Measurements from ENCODE around the gene ATRNL1. TPM values are rescaled to one million over a fixed set of nuclear protein-coding genes. Genes with fewer than 3 reads are reported as not detected.

ATRNL1 gene
- total and polyA plus RNA-seq, 2 experiments from 2014 or later = 4.8 to 29.7 TPM

DNA sequence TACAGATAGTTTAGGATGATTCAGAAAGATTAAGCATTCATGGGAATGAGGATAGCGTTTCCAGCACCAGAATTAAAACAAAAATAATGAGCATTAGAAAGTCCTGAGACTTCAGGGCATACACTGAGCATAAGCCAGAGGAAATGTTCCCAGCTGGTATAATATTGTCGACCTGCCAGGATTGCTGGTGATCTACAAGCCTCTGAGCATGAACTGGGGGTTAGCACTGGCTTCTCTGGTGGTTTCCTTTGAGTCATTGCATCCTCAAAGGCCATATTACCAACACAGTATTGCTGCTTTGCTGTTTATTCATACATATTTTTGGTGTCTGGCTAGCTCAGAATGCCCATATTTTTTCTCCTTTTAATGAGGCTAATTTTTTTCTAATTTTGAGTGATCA is 10.7 kb upstream of the ATRNL1 start (continued):
- TF ChIP-seq, protein P1, sequence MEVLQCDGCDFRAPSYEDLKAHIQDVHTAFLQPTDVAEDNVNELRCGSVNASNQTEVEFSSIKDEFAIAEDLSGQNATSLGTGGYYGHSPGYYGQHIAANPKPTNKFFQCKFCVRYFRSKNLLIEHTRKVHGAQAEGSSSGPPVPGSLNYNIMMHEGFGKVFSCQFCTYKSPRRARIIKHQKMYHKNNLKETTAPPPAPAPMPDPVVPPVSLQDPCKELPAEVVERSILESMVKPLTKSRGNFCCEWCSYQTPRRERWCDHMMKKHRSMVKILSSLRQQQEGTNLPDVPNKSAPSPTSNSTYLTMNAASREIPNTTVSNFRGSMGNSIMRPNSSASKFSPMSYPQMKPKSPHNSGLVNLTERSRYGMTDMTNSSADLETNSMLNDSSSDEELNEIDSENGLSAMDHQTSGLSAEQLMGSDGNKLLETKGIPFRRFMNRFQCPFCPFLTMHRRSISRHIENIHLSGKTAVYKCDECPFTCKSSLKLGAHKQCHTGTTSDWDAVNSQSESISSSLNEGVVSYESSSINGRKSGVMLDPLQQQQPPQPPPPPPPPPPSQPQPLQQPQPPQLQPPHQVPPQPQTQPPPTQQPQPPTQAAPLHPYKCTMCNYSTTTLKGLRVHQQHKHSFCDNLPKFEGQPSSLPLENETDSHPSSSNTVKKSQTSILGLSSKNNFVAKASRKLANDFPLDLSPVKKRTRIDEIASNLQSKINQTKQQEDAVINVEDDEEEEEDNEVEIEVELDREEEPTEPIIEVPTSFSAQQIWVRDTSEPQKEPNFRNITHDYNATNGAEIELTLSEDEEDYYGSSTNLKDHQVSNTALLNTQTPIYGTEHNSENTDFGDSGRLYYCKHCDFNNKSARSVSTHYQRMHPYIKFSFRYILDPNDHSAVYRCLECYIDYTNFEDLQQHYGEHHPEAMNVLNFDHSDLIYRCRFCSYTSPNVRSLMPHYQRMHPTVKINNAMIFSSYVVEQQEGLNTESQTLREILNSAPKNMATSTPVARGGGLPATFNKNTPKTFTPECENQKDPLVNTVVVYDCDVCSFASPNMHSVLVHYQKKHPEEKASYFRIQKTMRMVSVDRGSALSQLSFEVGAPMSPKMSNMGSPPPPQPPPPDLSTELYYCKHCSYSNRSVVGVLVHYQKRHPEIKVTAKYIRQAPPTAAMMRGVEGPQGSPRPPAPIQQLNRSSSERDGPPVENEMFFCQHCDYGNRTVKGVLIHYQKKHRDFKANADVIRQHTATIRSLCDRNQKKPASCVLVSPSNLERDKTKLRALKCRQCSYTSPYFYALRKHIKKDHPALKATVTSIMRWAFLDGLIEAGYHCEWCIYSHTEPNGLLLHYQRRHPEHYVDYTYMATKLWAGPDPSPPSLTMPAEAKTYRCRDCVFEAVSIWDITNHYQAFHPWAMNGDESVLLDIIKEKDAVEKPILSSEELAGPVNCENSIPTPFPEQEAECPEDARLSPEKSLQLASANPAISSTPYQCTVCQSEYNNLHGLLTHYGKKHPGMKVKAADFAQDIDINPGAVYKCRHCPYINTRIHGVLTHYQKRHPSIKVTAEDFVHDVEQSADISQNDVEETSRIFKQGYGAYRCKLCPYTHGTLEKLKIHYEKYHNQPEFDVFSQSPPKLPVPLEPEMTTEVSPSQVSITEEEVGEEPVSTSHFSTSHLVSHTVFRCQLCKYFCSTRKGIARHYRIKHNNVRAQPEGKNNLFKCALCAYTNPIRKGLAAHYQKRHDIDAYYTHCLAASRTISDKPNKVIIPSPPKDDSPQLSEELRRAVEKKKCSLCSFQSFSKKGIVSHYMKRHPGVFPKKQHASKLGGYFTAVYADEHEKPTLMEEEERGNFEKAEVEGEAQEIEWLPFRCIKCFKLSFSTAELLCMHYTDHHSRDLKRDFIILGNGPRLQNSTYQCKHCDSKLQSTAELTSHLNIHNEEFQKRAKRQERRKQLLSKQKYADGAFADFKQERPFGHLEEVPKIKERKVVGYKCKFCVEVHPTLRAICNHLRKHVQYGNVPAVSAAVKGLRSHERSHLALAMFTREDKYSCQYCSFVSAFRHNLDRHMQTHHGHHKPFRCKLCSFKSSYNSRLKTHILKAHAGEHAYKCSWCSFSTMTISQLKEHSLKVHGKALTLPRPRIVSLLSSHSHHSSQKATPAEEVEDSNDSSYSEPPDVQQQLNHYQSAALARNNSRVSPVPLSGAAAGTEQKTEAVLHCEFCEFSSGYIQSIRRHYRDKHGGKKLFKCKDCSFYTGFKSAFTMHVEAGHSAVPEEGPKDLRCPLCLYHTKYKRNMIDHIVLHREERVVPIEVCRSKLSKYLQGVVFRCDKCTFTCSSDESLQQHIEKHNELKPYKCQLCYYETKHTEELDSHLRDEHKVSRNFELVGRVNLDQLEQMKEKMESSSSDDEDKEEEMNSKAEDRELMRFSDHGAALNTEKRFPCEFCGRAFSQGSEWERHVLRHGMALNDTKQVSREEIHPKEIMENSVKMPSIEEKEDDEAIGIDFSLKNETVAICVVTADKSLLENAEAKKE (CRISPR knock-in tag; IDR thresholded peaks at IDR 0.05) = no peak
- TF ChIP-seq ZNF331 (CRISPR knock-in tag; IDR thresholded peaks at IDR 0.05; ENCODE audit: low read depth) (no peak), EZH2 (IDR thresholded peaks at IDR 0.05; ENCODE audit: low read depth, unreplicated experiment) (no peak), ZNF114 (CRISPR knock-in tag; IDR thresholded peaks at IDR 0.05) (no peak)

DNA sequence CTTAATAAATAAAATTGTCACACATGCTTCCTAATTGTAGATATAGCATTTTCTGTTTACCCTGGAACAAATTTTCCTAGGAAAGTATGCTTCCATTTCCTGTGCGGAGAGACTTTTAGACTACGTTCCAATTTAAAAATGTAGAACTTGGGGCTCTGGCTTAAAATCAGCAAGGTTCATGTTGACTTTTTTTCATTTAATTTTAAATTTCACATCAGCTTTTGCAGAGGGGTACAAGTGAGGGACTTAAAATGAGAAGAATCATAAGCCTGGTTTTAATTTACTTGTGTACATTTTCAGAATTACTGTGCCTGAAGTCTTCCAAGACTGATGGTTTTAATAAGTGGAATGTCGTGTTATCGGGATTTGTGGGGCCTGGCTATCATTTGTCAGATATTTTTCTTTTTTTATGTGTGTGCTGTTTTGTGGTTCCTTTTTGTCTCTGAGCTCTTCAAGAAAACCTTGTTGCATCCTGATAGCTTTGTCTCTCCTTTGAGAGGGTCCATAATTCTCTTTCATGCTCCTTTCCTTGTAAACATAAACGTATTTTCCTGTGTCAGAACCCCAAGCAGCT is 8.8 kb upstream of the ATRNL1 start:
- Mint-ChIP-seq H3K36me3 (ENCODE audit: low read depth) (peaks cover 16% of the 10 kb centered on the region), H3K4me1 (peaks cover 8% of the 10 kb centered on the region; the same call in 2 of the 3 replicates), H3K27ac (no peak overlapping the region), H3K27me3 (ENCODE audit: insufficient read depth, low read depth, poor library complexity) (peaks cover 1% of the 10 kb centered on the region), H3K9me3 (peaks cover 22% of the 10 kb centered on the region), H3K4me3 (no peak overlapping the region)
- Histone ChIP-seq H3F3A (replicated peaks; ENCODE audit: low read depth) (no peaks in the 10 kb centered on the region), H4K20me1 (replicated peaks; ENCODE audit: insufficient read depth) (no peaks in the 10 kb centered on the region), H3K4me3 (no peak overlapping the region), H3K27me3 (ENCODE audit: insufficient read depth) (no peaks in the 10 kb centered on the region), H3K27ac (ENCODE audit: low read depth) (no peak overlapping the region), H3K9me2 (ENCODE audit: insufficient read depth) (no peaks in the 10 kb centered on the region), H3K79me2 (replicated peaks; ENCODE audit: insufficient read depth) (no peaks in the 10 kb centered on the region), H2AFZ (peak overlapping the region; percentile 12; the same call in 1 of the 2 replicates), H3K4me2 (0 out of 2 replicates have a peak overlapping the region, but pooled peaks have one; percentile 4), H3K4me1 (ENCODE audit: insufficient read depth) (peaks cover 9% of the 10 kb centered on the region; the same call in 1 of the 2 replicates), H3K36me3 (ENCODE audit: insufficient read depth) (peaks cover 5% of the 10 kb centered on the region; the same call in 1 of the 2 replicates)
- no peak for TF ChIP-seq JUNB (IDR thresholded peaks at IDR 0.05; ENCODE audit: unreplicated experiment)
- no peak for DNase-seq (ENCODE audit: low spot score)
- no peak for ATAC-seq

All from GM23338 (cell line).